GM12875 (cell line): Measurements from ENCODE around the gene DSC2.

Experiments
- H3K4me3 ChIP-seq: one replicate; pipeline ENCODE4 v1.5.1; 2011; ENCODE audit warnings: low read depth, low read length, control low read depth
- TF ChIP-seq, protein P1 (sequence below): IDR thresholded peaks from 2 replicates; pipeline ENCODE4 v1.5.1; 2011; ENCODE audit warnings: low read depth, mild to moderate bottlenecking, control low read depth, inconsistent platforms, low read length, moderate library complexity, borderline replicate concordance; ENCODE audit not compliant: insufficient read depth

DSC2 gene

DNA sequence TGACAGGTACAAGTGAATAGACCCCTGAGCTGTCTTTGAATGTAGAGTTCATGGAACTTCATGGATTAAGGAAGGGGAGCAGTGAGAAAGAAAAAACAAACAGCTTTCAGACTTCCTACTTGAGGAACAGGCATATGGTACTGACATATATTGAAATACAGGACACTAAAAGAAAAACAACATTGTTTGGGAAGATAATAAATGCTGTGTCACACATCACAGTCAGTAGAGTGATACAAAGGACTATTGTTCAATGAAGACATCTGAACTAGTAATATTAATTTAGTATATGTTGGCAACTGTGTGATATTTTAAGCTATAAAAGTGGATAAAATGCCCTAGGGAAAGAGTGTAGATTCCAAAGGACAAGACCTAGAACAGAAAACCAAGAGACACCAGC lies 3.3 kb downstream of the DSC2 start:
- no peak overlapping the region for H3K4me3 ChIP-seq
- TF ChIP-seq, protein P1, sequence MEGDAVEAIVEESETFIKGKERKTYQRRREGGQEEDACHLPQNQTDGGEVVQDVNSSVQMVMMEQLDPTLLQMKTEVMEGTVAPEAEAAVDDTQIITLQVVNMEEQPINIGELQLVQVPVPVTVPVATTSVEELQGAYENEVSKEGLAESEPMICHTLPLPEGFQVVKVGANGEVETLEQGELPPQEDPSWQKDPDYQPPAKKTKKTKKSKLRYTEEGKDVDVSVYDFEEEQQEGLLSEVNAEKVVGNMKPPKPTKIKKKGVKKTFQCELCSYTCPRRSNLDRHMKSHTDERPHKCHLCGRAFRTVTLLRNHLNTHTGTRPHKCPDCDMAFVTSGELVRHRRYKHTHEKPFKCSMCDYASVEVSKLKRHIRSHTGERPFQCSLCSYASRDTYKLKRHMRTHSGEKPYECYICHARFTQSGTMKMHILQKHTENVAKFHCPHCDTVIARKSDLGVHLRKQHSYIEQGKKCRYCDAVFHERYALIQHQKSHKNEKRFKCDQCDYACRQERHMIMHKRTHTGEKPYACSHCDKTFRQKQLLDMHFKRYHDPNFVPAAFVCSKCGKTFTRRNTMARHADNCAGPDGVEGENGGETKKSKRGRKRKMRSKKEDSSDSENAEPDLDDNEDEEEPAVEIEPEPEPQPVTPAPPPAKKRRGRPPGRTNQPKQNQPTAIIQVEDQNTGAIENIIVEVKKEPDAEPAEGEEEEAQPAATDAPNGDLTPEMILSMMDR = no peak

DNA sequence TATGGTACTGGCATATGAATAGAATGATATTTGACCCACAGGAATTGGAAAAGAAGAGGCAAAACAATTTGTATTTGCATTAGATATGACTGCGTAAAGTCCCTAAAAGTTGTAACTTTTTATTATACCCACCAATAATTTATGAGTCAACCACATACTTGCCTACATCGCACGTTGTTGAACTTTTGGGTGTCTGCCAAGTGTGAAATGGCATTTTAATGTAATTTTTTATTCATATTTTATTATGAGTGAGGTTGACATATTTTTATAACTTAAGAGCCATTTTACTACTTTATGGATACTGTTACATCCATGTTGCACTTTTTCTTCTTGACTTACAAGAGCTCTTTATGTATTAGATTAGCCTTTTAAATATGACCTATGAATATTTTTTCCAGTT lies 4.6 kb downstream of the DSC2 start:
- TF ChIP-seq, protein P1 = no peak
- no peak overlapping the region for H3K4me3 ChIP-seq

DNA sequence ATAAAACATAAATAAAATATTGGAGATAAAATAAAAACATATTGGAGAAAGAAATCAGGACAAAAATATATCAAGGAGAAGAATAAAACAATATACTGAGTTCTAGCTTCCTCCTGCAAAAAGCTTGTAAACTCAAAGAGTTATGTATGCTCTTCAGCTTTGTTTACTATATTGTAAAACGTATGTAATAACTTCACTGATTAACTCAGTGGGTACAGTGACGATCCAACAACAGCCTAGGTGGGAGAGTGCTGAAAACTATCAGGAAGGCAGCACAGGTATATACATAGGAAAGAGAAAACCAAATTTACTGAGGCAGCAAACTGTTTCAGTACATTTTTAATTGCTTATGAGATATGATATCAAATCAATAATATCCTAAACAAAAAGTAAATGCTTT lies 8.3 kb downstream of the DSC2 start:
- H3K4me3 ChIP-seq = no peak overlapping the region
- TF ChIP-seq, protein P1 = no peak

DNA sequence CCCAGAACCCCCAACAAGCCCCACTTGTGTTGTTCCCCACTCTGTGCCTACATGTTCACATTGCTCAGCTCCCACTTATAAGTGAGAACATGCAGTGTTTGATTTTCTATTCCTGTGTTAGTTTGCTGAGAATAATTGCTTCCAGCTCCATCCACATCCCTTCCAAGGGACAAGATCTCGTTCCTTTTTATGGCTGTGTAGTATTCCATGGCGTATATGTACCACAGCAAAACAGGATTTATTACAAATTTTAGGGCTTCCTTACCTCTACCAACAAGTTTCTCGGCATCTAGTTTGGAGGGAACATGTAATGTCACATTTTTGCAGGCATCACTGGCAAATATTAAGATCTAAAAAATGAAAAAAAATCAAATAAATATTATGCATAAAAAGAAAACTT lies 8.9 kb downstream of the DSC2 start:
- TF ChIP-seq, protein P1 = no peak
- no peak overlapping the region for H3K4me3 ChIP-seq

DNA sequence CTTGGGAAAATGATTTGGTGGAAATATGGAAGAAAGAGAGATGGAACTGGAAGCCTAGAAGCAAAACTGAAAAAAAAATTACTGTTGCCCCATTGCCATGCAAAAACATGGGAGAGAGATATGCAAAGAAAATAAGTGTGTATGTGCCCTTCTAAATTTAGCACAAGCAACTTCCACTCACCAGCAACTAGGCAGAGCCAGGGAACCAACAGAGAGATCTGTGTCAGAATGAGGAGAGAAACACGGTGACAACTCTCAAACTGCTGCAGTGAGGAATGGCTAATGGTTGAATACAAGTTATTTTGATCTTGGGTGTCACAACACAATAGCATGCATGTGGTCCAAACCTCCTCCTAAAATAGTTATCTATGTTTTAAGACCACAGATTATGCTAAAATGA lies 10.9 kb downstream of the DSC2 start:
- TF ChIP-seq, protein P1 = no peak
- no peak overlapping the region for H3K4me3 ChIP-seq

DNA sequence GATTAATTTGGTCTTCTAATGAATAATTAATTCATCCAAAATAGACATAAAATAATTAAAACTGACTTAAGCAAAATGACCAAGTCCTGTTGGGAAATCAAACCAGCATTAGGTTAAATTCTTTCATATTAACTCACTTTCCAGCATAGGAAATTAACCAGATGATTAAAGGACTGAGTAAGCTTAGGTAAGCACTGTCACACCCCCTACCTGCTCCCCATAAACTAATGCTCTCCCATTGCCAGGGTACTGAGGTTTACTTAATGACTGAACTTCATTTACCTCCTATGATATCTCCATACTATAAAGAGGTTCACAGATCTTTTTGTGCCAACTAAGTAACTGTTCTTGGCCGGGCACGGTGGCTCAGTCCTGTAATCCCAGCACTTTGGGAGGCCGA lies 13.7 kb downstream of the DSC2 start:
- TF ChIP-seq, protein P1 = no peak

DNA sequence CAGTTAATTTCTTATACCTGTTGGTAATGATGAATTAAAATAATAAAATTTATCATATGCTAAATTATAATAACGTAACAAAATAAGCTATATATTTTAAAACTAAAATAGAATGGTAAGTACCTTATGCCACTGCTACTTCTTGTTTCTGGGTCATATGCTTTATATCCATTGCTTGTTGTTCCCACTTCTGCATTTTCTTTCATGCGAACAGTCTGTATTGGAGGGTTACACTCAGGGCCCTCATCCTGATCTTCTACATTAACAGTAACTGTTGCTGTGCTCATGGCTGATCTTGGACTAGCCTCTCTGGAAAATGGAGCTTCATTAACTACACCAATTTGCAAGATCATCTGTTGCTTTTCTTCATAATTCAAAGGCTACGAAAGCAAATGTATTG lies 22.2 kb downstream of the DSC2 start:
- TF ChIP-seq, protein P1 = no peak
- no peak overlapping the region for H3K4me3 ChIP-seq

More for the DNA sequence above, 13.7 kb downstream of the DSC2 start:
- no peak overlapping the region for H3K4me3 ChIP-seq
